ENCODE results near the gene NEO1. TPM values are rescaled to one million over a fixed set of nuclear protein-coding genes. Genes with fewer than 3 reads are reported as not detected.

Gene NEO1
- total RNA-seq, 4 donors from 2014 or later: 27.1 to 39.6 (median 28.8) TPM

DNA sequence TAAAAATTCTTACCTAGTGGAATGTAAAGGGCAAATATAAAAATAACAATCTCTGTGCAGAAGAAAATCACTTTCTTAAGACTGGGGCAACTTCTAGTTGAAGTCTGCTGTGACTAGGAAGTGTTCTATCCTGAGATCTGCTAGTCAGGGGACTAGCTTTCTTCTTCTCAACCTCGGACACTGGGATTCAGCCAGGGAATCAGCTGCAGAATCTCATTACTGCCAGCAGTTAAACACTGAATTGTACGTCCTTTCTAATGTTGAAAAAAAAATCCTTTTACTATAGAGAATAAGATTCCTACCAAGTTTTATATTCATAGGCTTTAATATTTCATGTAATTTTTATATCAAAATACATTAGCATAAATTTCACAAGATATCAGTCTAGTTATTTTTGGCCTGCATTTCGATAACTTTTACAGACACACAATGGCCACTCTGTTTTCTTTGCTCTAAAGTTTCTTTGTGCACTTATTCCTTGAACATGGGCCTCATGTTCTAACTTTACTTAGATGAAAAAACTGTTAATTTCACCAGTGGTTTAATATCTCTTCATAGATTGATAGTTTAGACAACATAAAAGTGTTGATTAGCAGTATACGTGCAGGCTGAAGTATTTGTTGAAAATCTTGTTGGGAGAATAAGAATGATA is 2.6 kb upstream of the NEO1 start:
- Histone ChIP-seq H3K4me1 (peaks cover 4 to 8% of the 10 kb centered on the region in 2 donors), H3K27ac (no peak overlapping the region), H3K27me3 (no peaks in the 10 kb centered on the region), H3K36me3 (no peaks in the 10 kb centered on the region), H3K9me3 (no peaks in the 10 kb centered on the region), H3K4me3 (replicated peaks in 1 of 3) (no peak overlapping the region)
- no peak for DNase-seq
- 72 to 77% methylated on average over 4 of the region's 4 CpGs for WGBS, 2 donors
- TF ChIP-seq POLR2A (IDR thresholded peaks at IDR 0.05): no peak
- TF ChIP-seq, protein P1, sequence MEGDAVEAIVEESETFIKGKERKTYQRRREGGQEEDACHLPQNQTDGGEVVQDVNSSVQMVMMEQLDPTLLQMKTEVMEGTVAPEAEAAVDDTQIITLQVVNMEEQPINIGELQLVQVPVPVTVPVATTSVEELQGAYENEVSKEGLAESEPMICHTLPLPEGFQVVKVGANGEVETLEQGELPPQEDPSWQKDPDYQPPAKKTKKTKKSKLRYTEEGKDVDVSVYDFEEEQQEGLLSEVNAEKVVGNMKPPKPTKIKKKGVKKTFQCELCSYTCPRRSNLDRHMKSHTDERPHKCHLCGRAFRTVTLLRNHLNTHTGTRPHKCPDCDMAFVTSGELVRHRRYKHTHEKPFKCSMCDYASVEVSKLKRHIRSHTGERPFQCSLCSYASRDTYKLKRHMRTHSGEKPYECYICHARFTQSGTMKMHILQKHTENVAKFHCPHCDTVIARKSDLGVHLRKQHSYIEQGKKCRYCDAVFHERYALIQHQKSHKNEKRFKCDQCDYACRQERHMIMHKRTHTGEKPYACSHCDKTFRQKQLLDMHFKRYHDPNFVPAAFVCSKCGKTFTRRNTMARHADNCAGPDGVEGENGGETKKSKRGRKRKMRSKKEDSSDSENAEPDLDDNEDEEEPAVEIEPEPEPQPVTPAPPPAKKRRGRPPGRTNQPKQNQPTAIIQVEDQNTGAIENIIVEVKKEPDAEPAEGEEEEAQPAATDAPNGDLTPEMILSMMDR (IDR thresholded peaks at IDR 0.05): no peak
- intact Hi-C loops (cut with DNase I): no loop called here

DNA sequence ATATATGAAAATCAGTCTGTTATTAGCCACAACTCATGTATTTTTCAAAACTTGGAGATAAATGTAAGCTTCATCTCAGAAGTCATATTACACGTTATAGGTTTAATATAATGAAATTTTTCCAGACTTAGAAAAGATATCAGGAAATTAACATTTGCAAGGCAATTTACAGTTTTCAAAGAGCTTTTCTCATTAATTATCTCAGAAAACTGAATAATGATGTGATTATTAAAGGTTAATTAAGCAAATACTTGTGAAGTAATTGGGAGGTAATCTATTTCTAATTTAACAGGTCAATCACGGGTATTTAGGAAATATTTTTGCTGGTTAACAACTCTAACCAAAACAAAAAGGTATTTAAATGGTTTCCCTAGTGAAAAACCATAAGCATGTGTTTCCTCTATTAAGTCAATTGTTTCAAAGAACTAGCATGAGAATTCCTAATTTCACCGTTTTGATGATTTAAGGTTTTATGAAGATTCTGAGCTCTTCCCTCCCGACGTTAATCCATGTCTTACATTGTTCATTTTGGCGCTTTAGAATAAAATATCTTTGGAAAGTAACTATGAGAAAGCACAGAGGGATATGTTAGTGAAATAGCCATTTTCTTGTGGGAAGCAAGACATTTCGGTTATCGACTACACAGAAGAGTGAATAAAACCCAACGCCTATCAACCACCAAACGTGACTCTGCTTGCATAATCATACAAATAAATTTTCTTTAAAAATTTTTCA is 1.5 kb upstream of the NEO1 start:
- peaks cover 4 to 8% of the 10 kb centered on the region in 2 donors for H3K4me1 ChIP-seq
- TF ChIP-seq POLR2A (IDR thresholded peaks at IDR 0.05): no peak
- TF ChIP-seq, protein P1 (IDR thresholded peaks at IDR 0.05): no peak
- intact Hi-C loops (cut with DNase I): no loop called here
- H3K27me3 ChIP-seq: no peaks in the 10 kb centered on the region
- H3K36me3 ChIP-seq: no peaks in the 10 kb centered on the region
- peak overlapping the region; percentile 87 to 97 (median 93) for H3K27ac ChIP-seq
- H3K4me3 ChIP-seq (replicated peaks in 1 of 3): peak overlapping the region in 2 of 3 donors; percentile 83 to 96
- no peaks in the 10 kb centered on the region for H3K9me3 ChIP-seq
- WGBS, 2 donors: 33 to 40% methylated on average over 10 of the region's 10 CpGs
- no peak for DNase-seq

DNA sequence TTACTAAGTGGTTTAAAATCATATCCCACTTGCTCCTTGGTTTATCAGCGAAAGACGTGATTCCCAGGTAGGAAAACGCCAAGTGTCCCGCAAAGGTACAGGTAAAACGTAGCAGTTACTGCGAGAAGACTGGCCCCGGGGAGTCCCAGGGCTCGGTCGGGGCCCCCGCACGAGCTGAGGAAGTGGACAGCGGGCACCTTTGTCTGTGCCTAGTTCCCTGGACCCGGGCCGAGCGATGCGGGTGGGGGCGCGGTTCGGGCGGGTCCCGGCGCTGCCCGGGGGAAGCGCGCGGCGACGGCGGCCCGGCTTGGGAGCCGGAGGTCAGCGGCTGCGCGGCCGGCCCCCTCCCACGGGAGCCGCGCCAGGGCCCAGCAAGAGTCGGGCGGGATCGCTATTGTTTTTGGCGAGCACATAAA is 864 bp upstream of the NEO1 start:
- intact Hi-C loops (cut with DNase I): no loop called here
- Histone ChIP-seq H3K4me3 (replicated peaks in 1 of 3) (peak overlapping the region; percentile 22 to 96 (median 83)), H3K9me3 (no peaks in the 10 kb centered on the region), H3K27ac (peak overlapping the region; percentile 87 to 97 (median 93)), H3K27me3 (no peaks in the 10 kb centered on the region), H3K36me3 (no peaks in the 10 kb centered on the region), H3K4me1 (peaks cover 4 to 8% of the 10 kb centered on the region in 2 donors)
- peak; percentile 64 to 66 for DNase-seq
- WGBS, 2 donors: 2% methylated on average over 11 to 21 of the region's 42 CpGs
- TF ChIP-seq, protein P1 (IDR thresholded peaks at IDR 0.05): no peak
- TF ChIP-seq POLR2A (IDR thresholded peaks at IDR 0.05): no peak

DNA sequence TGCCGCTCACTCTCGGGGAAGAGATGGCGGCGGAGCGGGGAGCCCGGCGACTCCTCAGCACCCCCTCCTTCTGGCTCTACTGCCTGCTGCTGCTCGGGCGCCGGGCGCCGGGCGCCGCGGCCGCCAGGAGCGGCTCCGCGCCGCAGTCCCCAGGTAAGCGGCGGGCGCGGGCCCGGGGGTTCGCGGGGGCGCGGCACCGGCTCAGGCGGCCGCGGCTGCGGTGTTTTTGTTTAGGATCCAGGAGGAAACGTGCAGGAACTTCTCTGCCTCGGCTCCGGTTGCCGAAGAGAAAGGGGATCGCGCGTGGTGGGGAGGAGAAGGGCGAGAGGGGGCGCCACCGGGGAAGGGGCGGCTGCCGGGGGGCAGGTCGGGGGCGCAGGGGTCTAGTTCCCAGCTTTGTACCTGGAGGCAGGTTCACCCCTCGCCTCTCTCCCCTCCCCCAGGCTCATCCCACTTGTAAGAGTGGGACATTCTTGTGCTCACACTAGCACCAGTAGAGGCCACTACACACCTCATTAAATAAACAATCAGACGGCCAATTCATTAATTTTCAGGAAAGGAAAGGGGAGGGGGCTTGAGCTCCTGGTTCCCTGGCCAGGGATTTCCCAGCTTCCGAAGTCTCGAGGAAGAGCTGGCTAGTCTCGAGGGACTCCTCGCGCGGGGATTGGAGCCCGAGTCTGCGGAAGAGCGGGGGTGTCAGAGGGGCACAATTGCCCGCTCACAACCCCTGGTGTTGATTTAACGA is 562 bp downstream of the NEO1 start:
- 0% methylated on average over 14 to 15 of the region's 61 CpGs for WGBS, 2 donors
- Histone ChIP-seq H3K36me3 (no peaks in the 10 kb centered on the region), H3K4me1 (peaks cover 4 to 8% of the 10 kb centered on the region in 2 donors), H3K4me3 (replicated peaks in 1 of 3) (peak overlapping the region; percentile 6 to 67 (median 61)), H3K27me3 (no peaks in the 10 kb centered on the region), H3K9me3 (no peaks in the 10 kb centered on the region), H3K27ac (peak overlapping the region; percentile 64 to 85 (median 68))
- intact Hi-C loops (cut with DNase I): no loop called here
- TF ChIP-seq POLR2A (IDR thresholded peaks at IDR 0.05): no peak
- TF ChIP-seq, protein P1 (IDR thresholded peaks at IDR 0.05): peak in 2 of 6 experiments; percentile 9 to 17
- DNase-seq: peak; percentile 46 to 50
